ENCODE data around the gene FFAR1. TPM values are rescaled to one million over a fixed set of nuclear protein-coding genes. Genes with fewer than 3 reads are reported as not detected.
A peak's percentile ranks its signal among the peaks of the same experiment; 100 is the strongest.

The FFAR1 gene
- total and polyA plus RNA-seq, 2 experiments from 2014 or later = 0.11 TPM; not detected in 1

- no peak for DNase-seq (ENCODE audit: low read depth in 1 of 2, low spot score in 1 of 2)
- TF ChIP-seq CTCF (IDR thresholded peaks at IDR 0.05; ENCODE audit: low read depth, low read length) = peak; percentile 15
- H3K27me3 ChIP-seq = no peaks in the 10 kb centered on the region
Observed at GRCh38 chr19:35306473-35307246, 41.0 kb upstream of the FFAR1 start.

GRCh38 chr19:35307931-35308330 lies 39.8 kb upstream of the FFAR1 start:
- Histone ChIP-seq H3K9me3 (ENCODE audit: low read depth) (no peaks in the 10 kb centered on the region), H3K27ac (no peak overlapping the region), H3K4me1 (ENCODE audit: low read depth) (peaks cover 21% of the 10 kb centered on the region), H3K36me3 (no peaks in the 10 kb centered on the region), H3K4me3 (no peak overlapping the region), H3K27me3 (no peaks in the 10 kb centered on the region)
- TF ChIP-seq CTCF (IDR thresholded peaks at IDR 0.05; ENCODE audit: low read depth, low read length) = no peak
- DNase-seq (ENCODE audit: low read depth in 1 of 2, low spot score in 1 of 2) = no peak

More at GRCh38 chr19:35306473-35307246, 41.0 kb upstream of the FFAR1 start:
- no peaks in the 10 kb centered on the region for H3K36me3 ChIP-seq
- H3K4me1 ChIP-seq (ENCODE audit: low read depth) = peaks cover 21% of the 10 kb centered on the region
- no peak overlapping the region for H3K27ac ChIP-seq
- no peaks in the 10 kb centered on the region for H3K9me3 ChIP-seq (ENCODE audit: low read depth)
- H3K4me3 ChIP-seq = no peak overlapping the region

GRCh38 chr19:35308910-35309309 lies 38.8 kb upstream of the FFAR1 start:
- no peak for DNase-seq (ENCODE audit: low read depth in 1 of 2, low spot score in 1 of 2)
- Histone ChIP-seq H3K27ac (peak overlapping the region; percentile 82), H3K4me1 (ENCODE audit: low read depth) (peaks cover 21% of the 10 kb centered on the region), H3K9me3 (ENCODE audit: low read depth) (no peaks in the 10 kb centered on the region), H3K4me3 (no peak overlapping the region), H3K27me3 (no peaks in the 10 kb centered on the region), H3K36me3 (no peaks in the 10 kb centered on the region)
- TF ChIP-seq CTCF (IDR thresholded peaks at IDR 0.05; ENCODE audit: low read depth, low read length) = no peak

GRCh38 chr19:35309481-35310279 lies 38.0 kb upstream of the FFAR1 start:
- Histone ChIP-seq H3K4me3 (no peak overlapping the region), H3K27ac (peak overlapping the region; percentile 82), H3K27me3 (no peaks in the 10 kb centered on the region), H3K4me1 (ENCODE audit: low read depth) (peaks cover 21% of the 10 kb centered on the region), H3K9me3 (ENCODE audit: low read depth) (no peaks in the 10 kb centered on the region), H3K36me3 (no peaks in the 10 kb centered on the region)
- no peak for TF ChIP-seq CTCF (IDR thresholded peaks at IDR 0.05; ENCODE audit: low read depth, low read length)
- peak; percentile 84 to 95 for DNase-seq (ENCODE audit: low read depth in 1 of 2, low spot score in 1 of 2)

DNA sequence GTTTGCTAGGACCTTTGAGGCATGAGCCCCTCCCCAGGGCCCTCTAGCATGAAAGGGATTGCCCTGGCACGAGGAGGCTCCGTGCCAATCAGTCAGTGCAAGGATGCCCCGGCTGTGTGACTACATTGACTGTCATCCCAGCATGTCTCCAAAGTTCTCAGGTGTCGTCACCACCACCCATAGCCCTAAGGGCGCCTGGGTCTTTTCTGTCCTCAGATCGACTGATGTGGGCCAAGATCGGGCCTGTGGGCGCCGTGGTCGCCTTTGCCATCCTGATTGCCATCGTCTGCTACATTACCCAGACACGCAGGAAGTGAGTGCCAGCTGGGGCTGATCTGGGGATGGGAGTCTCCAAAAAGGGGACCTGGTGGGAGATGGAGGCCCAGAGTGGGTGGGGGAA lies 37.4 kb upstream of the FFAR1 start:
- H3K36me3 ChIP-seq = no peaks in the 10 kb centered on the region
- no peaks in the 10 kb centered on the region for H3K9me3 ChIP-seq (ENCODE audit: low read depth)
- H3K4me1 ChIP-seq (ENCODE audit: low read depth) = peaks cover 21% of the 10 kb centered on the region
- no peak for DNase-seq (ENCODE audit: low read depth in 1 of 2, low spot score in 1 of 2)
- peak overlapping the region; percentile 48 for H3K27ac ChIP-seq
- no peaks in the 10 kb centered on the region for H3K27me3 ChIP-seq
- no peak overlapping the region for H3K4me3 ChIP-seq
- no peak for TF ChIP-seq CTCF (IDR thresholded peaks at IDR 0.05; ENCODE audit: low read depth, low read length)
